HG03064 (cell line): ENCODE results near the gene ITIH3.
"Not testable (repeated sequence)": the region's sequence is repeated elsewhere in the genome, so short reads cannot be mapped to it uniquely, and the experiment has no call there.

Experiments
- ATAC-seq: cut with Tn5 transposase; IDR thresholded peaks from one replicate; pipeline ENCODE4 v1.9.1; 2021; ENCODE audit warnings: low read depth; ENCODE audit not compliant: unreplicated experiment

ITIH3 gene, protein sequence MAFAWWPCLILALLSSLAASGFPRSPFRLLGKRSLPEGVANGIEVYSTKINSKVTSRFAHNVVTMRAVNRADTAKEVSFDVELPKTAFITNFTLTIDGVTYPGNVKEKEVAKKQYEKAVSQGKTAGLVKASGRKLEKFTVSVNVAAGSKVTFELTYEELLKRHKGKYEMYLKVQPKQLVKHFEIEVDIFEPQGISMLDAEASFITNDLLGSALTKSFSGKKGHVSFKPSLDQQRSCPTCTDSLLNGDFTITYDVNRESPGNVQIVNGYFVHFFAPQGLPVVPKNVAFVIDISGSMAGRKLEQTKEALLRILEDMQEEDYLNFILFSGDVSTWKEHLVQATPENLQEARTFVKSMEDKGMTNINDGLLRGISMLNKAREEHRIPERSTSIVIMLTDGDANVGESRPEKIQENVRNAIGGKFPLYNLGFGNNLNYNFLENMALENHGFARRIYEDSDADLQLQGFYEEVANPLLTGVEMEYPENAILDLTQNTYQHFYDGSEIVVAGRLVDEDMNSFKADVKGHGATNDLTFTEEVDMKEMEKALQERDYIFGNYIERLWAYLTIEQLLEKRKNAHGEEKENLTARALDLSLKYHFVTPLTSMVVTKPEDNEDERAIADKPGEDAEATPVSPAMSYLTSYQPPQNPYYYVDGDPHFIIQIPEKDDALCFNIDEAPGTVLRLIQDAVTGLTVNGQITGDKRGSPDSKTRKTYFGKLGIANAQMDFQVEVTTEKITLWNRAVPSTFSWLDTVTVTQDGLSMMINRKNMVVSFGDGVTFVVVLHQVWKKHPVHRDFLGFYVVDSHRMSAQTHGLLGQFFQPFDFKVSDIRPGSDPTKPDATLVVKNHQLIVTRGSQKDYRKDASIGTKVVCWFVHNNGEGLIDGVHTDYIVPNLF

DNA sequence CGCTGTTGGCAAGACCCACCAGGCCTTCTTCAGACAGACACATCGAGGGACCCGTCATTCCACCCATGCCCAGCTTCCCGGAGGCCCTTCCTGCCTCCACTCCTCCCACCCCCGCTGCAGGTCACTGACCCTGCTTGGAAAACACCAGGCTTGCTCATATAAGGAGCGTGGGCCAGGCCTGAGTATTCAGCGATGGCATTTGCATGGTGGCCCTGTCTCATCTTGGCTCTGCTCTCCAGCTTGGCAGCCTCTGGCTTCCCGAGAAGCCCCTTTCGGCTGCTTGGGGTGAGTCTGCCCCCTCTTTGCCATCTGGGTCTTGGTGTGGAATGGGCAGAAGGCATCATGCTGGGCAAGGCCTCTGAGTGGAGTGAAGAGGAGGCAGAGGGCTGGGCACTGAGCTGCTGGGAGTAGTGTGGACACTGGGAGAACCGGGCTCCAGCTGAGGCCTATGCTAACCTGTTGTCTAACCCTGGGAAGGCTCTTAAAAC is at the start of gene ITIH3:
ITIH3 (plus strand) TSS at position 185 of the 488 bp plus-strand sequence; CDS start at position 193, 8 bp downstream.
- no peak for ATAC-seq

DNA sequence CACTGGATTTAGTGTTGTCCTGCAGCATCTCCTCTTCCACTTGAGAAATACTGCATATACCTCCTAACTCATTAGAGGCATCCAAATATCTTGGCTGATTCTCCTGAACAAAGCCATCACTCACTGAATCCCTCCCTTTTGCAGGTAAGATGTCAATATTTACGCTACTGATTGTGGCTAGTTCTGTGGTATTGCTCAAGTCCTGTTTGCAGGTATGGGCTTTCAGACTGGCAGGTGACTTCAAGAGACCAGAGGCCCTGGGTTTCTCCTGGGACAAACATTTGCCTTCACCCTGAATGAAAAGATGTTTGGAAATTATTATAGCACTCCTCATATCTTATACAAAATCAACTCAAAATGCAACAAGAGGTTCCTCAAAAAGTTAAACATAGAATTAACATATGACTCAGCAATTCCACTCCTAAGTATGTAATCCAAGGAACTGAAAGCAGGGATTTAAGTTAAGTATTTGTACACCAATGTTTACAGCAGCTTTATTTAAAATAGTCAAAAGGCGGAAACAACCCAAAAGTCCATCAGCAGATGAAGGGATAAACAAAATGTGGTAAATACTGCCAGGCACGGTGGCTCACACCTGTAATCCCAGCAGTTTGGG is 42.4 kb upstream of the ITIH3 start:
- ATAC-seq, result no peak

DNA sequence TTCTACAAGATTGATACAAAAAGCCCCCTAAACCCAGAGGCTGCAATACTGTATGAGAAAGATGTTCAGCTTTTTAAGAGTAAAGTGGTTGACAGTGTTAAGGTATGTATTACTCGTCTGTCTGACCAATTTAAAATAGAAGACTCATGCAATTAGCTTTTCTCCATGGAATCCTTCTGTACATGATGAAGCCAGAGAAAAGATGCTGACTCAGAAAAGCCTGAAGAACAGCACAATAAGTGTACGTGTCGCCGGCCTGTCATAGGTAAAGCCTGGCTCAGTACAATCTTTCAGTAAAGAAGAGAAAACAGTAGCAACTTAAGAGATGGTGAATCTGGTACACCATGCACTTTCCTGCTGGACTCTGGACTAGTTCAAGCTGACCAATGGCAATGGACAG is 40.2 kb upstream of the ITIH3 start:
- no peak for ATAC-seq

DNA sequence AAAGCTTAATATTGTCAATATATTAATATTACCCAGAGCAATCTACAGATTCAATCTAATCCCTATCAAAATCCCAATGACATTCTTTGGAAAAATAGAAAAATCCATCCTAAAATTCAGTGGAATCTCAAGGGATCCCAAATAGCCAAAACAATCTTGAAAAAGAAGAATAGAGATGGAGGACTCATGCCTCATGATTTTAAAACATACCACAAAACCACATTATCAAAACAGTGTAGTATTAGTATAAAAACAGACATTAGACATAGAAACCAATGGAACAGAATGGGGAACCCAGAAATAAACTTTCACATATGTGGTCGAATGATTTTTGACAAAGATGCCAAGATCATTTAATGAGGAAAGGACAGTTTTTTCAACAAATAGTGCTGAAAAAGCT is 38.5 kb upstream of the ITIH3 start:
- no peak for ATAC-seq

DNA sequence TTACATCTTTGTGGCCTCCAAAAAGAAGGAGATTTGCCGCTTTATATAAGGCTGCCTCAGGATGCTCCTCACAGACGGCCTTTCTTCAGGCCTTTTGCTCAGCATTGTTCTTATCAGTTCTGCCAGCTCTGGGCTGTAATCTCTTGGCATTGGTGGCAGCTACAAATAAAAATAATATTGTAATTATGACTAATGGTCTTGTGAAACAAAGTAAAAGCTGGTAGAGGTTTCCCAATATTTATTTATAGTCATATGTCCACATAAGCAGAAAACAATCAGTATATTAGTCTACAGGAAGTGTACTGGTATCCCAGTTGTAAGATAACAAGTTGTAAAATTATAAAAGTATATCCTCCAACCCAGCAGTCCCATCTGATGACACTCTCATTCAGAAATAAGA is 31.1 kb upstream of the ITIH3 start:
- no peak for ATAC-seq

DNA sequence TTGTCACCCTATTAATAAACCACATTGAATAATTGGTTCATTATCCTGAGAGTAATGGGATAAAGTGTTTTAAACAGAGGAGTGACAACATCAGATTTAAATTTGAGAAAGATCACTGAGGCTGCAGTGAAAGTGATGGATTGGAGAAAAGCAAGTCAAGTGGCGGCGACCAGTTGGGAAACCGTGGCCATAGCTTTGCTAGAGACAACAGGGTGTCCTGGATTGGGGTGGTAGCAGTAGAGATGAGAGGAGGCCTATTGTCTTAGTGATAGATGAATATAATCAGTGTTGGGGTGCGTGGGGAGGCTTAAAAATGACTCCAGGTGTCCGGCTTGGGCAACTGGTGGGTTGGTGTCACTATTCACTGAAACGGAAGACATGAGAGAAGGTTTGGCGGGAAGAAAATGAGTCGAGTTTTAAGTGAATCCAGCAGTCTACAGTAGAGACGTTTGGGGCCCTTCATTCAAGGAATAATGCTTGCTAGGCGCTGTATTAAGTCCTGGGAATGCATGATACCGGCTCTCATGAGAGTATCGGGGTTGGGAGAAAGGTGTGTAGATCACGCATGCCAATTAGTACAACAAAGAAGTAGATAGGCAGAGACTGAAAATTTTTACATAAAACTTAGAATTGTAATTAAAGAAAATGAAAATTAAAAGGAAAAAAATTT is 24.7 kb upstream of the ITIH3 start:
- ATAC-seq, result no peak

DNA sequence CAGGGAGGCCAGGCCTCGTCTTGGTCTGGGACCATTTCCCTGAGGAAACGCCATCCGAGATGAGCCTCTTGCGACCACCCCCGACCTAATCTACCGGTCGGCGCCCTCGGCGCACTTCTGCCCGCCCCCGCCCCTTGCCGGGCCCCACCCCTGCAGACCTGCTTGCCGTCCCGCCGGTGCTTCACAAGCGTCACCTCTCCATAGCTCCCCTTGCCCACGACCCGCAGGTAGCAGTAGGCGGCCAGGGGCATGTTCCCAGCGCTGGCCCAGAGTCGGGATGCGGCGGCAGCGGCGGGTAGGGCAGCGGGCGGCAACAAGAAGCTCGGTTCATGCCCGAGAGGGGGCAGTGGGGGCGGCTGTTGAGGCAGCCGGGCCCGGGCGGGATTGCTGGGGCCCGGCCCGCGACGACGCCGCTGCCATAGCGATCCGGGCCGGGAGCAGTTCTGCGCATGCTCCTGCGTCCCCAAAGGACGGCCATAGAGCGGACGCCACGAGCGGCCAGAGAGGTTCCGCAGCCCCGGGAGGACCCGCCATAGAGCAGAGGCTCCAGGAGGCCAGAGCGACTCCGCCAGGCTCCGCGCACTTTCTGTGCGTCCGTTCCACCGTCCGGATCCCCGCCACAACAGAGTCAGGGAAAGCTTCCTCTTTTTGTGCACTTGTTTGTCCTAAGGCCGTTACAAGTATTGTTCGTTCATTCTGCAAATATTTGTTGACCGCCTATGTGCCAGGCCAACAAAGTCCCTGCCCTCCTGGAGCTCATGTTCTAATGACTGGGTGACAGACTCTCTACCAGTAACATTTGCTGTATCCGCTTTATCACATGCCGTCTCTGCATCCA is 23.9 kb upstream of the ITIH3 start, which contains the start of gene NEK4:
NEK4 (minus strand) TSS at position 445 of the 838 bp plus-strand sequence; CDS start at position 251, 194 bp downstream.
- peak; percentile 94 for ATAC-seq

DNA sequence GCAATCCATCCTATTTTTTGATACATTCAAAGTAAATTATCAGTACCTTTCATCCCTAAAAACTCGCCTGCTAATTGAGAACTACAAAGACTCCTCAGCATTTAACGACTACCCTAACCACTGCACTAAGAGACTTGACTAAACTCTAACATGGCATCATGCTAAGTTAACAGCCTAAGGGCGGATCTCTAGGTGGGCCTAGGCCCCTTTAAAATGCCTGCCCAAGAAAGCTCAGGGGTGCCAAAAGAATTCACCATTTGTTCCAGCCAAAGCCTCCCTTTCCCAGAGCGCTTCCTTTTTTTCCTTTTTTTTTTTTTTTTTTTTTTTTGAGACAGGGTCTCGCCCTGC is 23.3 kb upstream of the ITIH3 start:
- ATAC-seq, result peak; percentile 11

DNA sequence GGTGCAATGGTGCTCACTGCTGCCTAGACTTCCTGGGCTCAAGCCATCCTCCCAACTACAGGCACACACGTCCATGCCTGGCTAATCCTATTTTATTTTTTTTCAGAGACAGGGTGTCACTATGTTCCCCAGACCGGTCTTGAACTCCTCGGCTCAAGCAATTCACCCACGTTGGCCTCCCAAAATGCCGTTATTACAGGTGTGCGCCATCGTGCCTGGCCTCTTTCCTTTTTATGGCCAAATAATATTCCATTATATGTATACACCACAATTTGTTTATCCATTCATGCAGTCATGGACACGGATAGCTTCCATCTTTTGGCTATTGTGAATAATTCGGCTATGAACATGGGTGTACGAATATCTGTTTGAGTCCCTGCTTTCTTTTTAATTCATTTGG is 22.9 kb upstream of the ITIH3 start:
- ATAC-seq, result no peak

DNA sequence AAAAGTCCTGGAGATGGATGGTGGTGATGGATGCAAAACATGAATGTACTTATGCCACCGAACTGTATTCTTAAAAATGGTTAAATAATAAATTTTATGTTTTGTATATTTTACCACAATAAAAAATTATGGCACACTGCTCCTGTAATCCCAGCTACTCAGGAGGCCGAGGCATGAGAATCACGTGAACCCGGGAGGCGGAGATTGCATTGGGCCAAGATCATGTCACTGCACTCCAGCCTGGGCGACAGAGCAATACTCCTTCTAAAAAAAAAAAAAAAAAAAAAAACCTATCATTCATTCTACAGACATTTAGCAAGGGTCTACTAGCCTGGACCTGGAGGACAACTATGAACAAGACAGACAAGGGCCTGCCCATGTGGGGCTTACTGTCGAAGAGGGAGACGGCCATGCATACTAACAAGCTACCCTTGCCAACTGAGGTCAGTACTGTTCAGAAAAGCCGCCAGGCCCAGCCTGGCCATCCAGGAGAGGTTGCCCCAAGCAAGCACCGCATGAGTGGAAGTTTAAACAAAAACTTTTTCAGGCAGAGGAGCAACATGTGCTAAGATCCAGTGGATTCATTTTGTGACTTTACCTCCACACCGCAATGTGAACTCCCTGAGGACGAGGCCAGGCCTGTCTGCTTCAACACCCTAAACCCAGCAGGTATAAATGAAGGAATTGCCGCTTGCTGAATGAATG is 21.1 kb upstream of the ITIH3 start:
- no peak for ATAC-seq

DNA sequence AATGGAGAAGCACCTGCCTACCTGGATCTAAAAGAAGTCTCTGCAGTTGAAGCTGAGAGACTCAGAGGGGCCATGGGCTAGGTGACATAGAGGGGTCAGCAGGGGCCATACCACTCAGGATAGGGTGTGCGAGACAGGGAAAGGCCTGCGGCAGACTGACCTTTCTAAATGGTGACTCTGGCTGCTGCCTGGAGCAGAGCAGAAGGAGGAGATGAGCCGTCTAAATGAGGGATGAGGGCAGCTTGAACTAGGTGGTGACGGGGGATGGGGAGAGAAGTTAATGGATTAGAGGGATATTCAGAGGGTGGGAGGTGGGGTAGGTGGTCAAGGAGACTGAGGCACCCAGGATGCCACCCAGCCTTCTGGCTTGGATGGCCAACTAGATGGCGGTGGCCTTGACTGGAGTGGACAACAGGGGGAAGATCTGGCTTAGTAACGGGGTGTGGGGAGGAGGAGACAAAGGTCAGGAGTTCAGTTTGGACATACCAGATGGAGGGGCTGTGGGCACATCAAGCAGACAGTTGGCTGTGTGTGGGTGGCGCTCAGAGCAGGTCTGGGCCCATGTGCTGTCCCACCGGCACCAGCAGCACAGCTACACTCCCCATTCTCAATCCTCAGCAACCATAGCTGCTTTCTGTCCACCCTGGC is 20.4 kb upstream of the ITIH3 start:
- no peak for ATAC-seq

DNA sequence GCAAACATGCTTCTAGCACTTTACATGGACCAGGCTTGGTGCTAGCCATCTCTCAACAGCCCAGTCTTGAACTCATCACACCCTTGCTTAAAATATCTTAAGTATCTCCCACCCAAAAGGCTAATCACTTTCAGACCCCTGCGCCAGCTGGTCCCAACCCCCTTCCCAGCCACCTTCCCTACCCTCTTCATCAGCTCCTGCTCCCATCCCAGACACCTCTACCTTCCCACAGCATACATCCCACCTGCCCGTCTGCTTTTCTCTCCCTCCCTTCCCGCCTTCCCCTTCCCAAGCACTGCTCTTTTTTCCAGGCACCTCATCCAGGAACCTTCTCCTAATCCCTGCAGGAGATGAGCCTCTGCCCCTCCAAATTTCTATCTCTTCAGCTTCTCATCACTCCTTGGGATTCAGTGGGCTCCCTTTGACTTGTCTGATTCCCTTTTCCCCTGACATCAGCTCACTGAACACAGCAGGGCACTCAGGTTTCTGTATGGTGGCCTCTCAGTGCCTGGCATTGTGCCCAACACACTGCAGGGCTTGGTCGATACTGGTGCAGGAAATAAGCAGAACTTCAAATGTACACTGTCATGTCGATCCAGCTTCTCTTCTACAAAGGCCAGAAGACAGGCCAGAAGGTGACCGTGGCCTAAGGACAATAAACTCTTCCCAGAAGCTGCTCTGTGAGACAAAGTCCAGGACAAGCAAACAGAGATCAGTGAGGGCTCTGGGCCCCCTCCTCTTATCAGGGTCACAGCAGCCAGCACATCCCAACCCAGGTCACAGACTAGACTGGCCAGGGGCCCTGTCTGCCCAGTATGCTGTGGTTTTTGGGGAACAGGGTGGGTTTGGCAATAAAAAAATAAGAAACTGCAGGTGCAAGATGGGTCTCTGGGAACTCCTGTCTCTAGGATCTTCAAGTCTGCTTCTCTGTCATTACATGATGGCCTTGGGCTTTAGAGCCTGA is 19.4 kb upstream of the ITIH3 start:
- ATAC-seq, result no peak

DNA sequence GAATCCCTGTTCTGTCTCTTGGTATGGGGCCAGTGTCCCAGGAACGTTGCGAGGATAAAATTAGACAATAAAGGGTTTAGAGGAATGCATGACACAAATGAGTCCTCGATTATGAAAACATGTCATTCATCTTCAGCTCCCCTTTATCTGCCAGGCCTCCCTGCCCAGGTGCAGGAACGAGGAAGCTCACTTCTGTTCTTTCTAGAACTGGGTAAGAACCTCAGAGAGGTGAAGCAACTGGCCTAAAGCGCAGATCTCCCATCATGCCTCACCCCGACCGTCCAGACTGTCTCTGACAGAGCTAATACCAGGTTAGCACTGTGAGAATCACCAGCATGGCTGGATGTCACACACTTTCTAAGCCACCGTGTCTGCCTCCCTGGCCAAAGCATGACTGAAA is 18.7 kb upstream of the ITIH3 start:
- ATAC-seq, result no peak

DNA sequence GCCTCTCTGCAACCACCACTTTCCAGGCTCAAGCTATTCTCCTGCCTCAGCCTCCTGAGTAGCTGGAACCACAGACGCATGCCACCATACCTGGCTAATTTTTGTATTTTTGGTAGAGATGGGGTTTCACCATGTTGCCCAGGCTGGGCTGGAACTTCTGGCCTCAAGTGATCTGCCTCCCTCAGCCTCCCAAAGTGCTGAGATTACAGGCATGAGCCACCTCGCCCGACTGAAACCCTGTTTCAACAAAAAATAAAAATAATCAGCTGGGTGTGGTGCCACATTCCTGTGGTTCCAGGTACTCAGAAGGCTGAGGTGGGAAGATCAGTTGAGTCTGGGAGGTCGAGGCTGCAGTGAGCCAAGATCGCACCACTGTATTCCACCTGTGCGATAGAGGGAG is 18.1 kb upstream of the ITIH3 start:
- not testable (repeated sequence) for ATAC-seq

DNA sequence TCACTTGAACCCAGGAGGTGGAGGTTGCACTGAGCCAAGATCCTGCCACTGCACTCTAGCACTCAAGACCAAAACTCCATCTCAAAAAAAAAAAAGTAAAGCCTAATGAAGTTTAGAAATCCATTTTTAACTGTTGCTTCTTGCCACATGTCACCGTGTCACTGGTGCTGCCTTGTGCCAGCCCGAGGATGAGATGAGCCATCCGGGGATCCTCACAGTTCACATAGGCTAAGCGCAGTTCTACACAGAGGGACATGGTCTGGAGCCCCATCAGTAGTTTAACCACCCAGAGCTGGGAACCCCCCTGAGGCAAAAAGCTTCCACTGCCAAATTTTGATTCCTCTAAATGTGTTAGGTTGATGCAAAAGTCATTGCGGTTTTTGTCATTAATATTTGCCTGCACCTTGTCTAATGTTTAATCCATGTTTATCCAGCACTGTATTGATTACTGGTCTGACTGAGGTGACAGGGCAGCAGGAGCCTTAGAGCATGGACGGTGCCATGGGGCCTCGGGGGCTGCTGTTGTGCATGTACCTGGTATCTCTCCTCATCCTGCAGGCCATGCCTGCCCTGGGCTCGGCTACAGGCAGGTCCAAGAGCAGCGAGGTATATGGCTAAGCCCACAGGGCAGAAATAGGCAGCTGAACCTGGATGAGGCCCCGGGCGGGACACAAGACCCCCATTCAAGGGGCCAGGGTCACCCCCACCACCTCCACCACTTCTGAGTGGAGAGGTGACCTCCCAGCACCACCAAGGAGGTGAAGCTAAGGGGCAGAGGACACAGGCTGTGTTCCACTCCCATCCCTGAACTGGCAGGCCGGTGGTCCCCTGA is 17.3 kb upstream of the ITIH3 start, which contains the start of gene ITIH1:
ITIH1 (plus strand) TSS at position 473 of the 832 bp plus-strand sequence; CDS start at position 490, 17 bp downstream.
- no peak for ATAC-seq
